IMR-90 (cell line): ENCODE results near the gene UNC13C. TPM values are rescaled to one million over a fixed set of nuclear protein-coding genes. Genes with fewer than 3 reads are reported as not detected.

Source experiments
- ATAC-seq: fragments of 200-7000 bp; cut with Tn5 transposase; 2 replicates; pipeline ENCODE4 v1.9.1; 2020; ENCODE audit warnings: low read depth, mild to moderate bottlenecking, moderate library complexity
- BruUV-seq: library from RNA; stranded (reverse); fragments of 400-500 nt; replicated peaks from 2 replicates; lab custom pipeline; 2021; lab: Mats Ljungman, UMichigan
- CTCF ChIA-PET: fragments of 300-600 bp; formaldehyde crosslinking; extraction: SDS; loops from one replicate; lab custom pipeline; 2021; ENCODE audit warnings: antibody characterized with exemption; lab: Yijun Ruan, JAX
- POLR2A ChIA-PET: fragments of 300-600 bp; sonication (Branson Sonifier 250); formaldehyde crosslinking; loops from one replicate; lab custom pipeline; 2022; ENCODE audit warnings: antibody characterized with exemption; ENCODE audit not compliant: unreplicated experiment; lab: Charles Lee
- DNase-seq: peaks from one replicate; pipeline ENCODE4 v3.0.0; 2013
- H2AFZ ChIP-seq: replicated peaks from 2 replicates; pipeline ENCODE3; 2013; ENCODE audit warnings: low read length, mild to moderate bottlenecking; ENCODE audit not compliant: poor library complexity
- H2AK5ac ChIP-seq: 2 replicates; pipeline ENCODE4 v1.6.1; 2013; ENCODE audit warnings: low read depth, low read length, inconsistent platforms
- H2AK9ac ChIP-seq: replicated peaks from 2 replicates; pipeline ENCODE3; 2013; ENCODE audit warnings: mild to moderate bottlenecking, low read depth, low read length, moderate library complexity; ENCODE audit not compliant: poor library complexity
- H2BK120ac ChIP-seq: 2 replicates; pipeline ENCODE4 v1.6.1; 2013; ENCODE audit warnings: low read depth, low read length, inconsistent platforms
- H2BK15ac ChIP-seq: 3 replicates; pipeline ENCODE4 v1.6.1; 2013; ENCODE audit warnings: low read depth, low read length, inconsistent platforms
- H2BK20ac ChIP-seq: 2 replicates; pipeline ENCODE4 v1.6.1; 2013; ENCODE audit warnings: low read depth, mild to moderate bottlenecking, inconsistent platforms, low read length, moderate library complexity
- H2BK5ac ChIP-seq: 2 replicates; pipeline ENCODE4 v1.6.1; 2013; ENCODE audit warnings: mild to moderate bottlenecking, low read depth, low read length, inconsistent platforms; ENCODE audit not compliant: poor library complexity, severe bottlenecking
- H3K14ac ChIP-seq: replicated peaks from 2 replicates; pipeline ENCODE4 v1.6.1; 2013; ENCODE audit warnings: low read depth, low read length, inconsistent platforms
- H3K18ac ChIP-seq: 2 replicates; pipeline ENCODE4 v1.6.1; 2013; ENCODE audit warnings: low read depth, low read length, control low read depth
- H3K23ac ChIP-seq: 2 replicates; pipeline ENCODE4 v1.6.1; 2013; ENCODE audit warnings: low read depth, low read length, inconsistent platforms
- H3K27ac ChIP-seq: 2 replicates; pipeline ENCODE4 v1.5.1; 2013; ENCODE audit warnings: mild to moderate bottlenecking, control low read depth, low read length; ENCODE audit not compliant: insufficient read depth
- H3K27me3 ChIP-seq: 2 replicates; pipeline ENCODE4 v1.6.1; 2013; ENCODE audit warnings: low read length; ENCODE audit not compliant: control insufficient read depth, insufficient read depth
- H3K36me3 ChIP-seq: 2 replicates; pipeline ENCODE4 v1.6.1; 2013; ENCODE audit warnings: low read length, mixed read lengths; ENCODE audit not compliant: control insufficient read depth, insufficient read depth
- H3K4ac ChIP-seq: 2 replicates; pipeline ENCODE4 v1.6.1; 2013; ENCODE audit warnings: low read depth, low read length, inconsistent platforms
- H3K4me1 ChIP-seq: 2 replicates; pipeline ENCODE4 v1.6.1; 2013; ENCODE audit warnings: low read length, mixed read lengths; ENCODE audit not compliant: control insufficient read depth, insufficient read depth
- H3K4me2 ChIP-seq: 2 replicates; pipeline ENCODE4 v1.6.1; 2013; ENCODE audit warnings: low read depth, mild to moderate bottlenecking, control low read depth, low read length, moderate library complexity
- H3K4me3 ChIP-seq: 2 replicates; pipeline ENCODE4 v1.5.1; 2013; ENCODE audit warnings: low read depth, mild to moderate bottlenecking, control low read depth, low read length, moderate library complexity; ENCODE audit not compliant: insufficient read depth
- H3K56ac ChIP-seq: 2 replicates; pipeline ENCODE4 v1.6.1; 2013; ENCODE audit warnings: low read length, inconsistent platforms; ENCODE audit not compliant: insufficient read depth; ENCODE audit errors: extremely low read depth
- H3K79me1 ChIP-seq, 2 experiments: 2 replicates each; pipeline ENCODE4 v1.6.1; 2013; ENCODE audit warnings: low read length in 2 of 2, inconsistent platforms in 1 of 2, low read depth in 1 of 2
- H3K9ac ChIP-seq: 2 replicates; pipeline ENCODE4 v1.6.1; 2013; ENCODE audit warnings: low read depth, low read length, control low read depth
- H3K9me1 ChIP-seq: 2 replicates; pipeline ENCODE4 v1.6.1; 2013; ENCODE audit warnings: low read length, inconsistent platforms; ENCODE audit not compliant: insufficient read depth
- H3K9me3 ChIP-seq: 2 replicates; pipeline ENCODE4 v1.6.1; 2013; ENCODE audit warnings: low read length; ENCODE audit not compliant: control insufficient read depth, insufficient read depth
- H4K20me1 ChIP-seq: 2 replicates; pipeline ENCODE4 v1.6.1; 2013; ENCODE audit warnings: low read length, inconsistent platforms; ENCODE audit not compliant: insufficient read depth
- H4K5ac ChIP-seq: 2 replicates; pipeline ENCODE4 v1.6.1; 2013; ENCODE audit warnings: mild to moderate bottlenecking, low read depth, low read length, control low read depth
- H4K8ac ChIP-seq, 2 experiments: 2 replicates each; pipeline ENCODE4 v1.6.1; 2013; ENCODE audit warnings: low read depth in 2 of 2, low read length in 2 of 2, control low read depth in 1 of 2, inconsistent platforms in 1 of 2
- H4K91ac ChIP-seq: 2 replicates; pipeline ENCODE4 v1.6.1; 2013; ENCODE audit warnings: low read depth, low read length, inconsistent platforms; ENCODE audit not compliant: insufficient read depth
- BHLHE40 ChIP-seq: fragments of 150-350 bp; IDR thresholded peaks from 2 replicates; pipeline ENCODE4 v1.6.1; 2016; ENCODE audit warnings: mild to moderate bottlenecking, low read depth, low read length
- MAFK ChIP-seq: IDR thresholded peaks from 2 replicates; pipeline ENCODE4 v1.6.1; 2012; ENCODE audit warnings: low read depth, low read length, improper control_type of control experiment
- MAZ ChIP-seq: IDR thresholded peaks from 2 replicates; pipeline ENCODE4 v1.6.1; 2012; ENCODE audit warnings: low read depth, mild to moderate bottlenecking, low read length, improper control_type of control experiment, moderate library complexity, borderline replicate concordance
- RAD21 ChIP-seq: IDR thresholded peaks from 2 replicates; pipeline ENCODE4 v1.6.1; 2012; ENCODE audit warnings: low read length, improper control_type of control experiment
- RCOR1 ChIP-seq: IDR thresholded peaks from 2 replicates; pipeline ENCODE4 v1.6.1; 2012; ENCODE audit warnings: mild to moderate bottlenecking, low read length, improper control_type of control experiment; ENCODE audit not compliant: insufficient replicate concordance
- WGBS, 2 experiments: methylation state at CpG; one replicate each; pipeline versions ENCODE4 v1.1.5 to v1.1.7; 2013; ENCODE audit warnings: missing lambda C conversion rate in 2 of 2; ENCODE audit not compliant: insufficient read length in 1 of 2; ENCODE audit errors: extremely low coverage in 2 of 2; 5-methylcytosine and 5-hydroxymethylcytosine counted together
- dilution Hi-C: fragments of 300-500 bp; cut with HindIII; formaldehyde crosslinking; loops from one replicate; pipeline ENCODE4 v1.14.3; 2018; ENCODE audit warnings: low sequenced_read_pairs; ENCODE audit not compliant: unreplicated experiment
- in situ Hi-C: fragments of 300-500 bp; cut with MboI; formaldehyde crosslinking; loops from 3 replicates; pipeline ENCODE4 v1.14.3; 2019; ENCODE audit warnings: low sequenced_read_pairs, inconsistent platforms, mixed read lengths
- intact Hi-C: fragments of 100-400 bp; cut with micrococcal nuclease; formaldehyde crosslinking; loops from 2 replicates; pipeline ENCODE4 v1.10.0; 2022
- polyA plus RNA-seq, 3 experiments: library from polyadenylated mRNA; depleted of rRNA; stranded (reverse); fragments of >200 nt; gene quantifications; 2 replicates each; pipeline ENCODE4 v1.2.3, GENCODE V29; 2012; ENCODE audit warnings: low replicate concordance in 1 of 3
- total RNA-seq: library from RNA; depleted of rRNA; stranded (reverse); fragments of >200 nt; gene quantifications from 2 replicates; pipeline ENCODE4 v1.2.3, GENCODE V29; 2012

The UNC13C gene
- total and polyA plus RNA-seq, 2 of the 4 experiments (the other 2 are of a cell fraction), result not detected

DNA sequence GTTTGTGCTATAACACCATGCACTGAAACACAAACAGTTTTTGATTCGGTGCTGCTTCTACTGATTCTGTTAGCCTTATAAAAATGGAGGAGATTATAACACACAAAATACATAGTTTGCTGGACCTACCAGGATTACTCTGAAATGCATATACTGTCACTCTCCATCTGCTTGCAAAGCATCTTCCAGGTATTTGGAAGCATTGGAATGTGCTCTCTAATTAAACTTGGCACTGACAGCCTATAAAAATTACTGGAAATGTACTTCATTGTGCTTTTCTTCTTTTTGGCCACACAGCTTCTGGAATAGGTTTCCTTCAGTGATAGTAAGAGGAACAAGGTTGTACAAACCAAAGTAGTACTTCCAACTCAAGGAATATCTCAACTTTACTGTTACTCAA lies 376.1 kb downstream of the UNC13C start:
- H4K91ac ChIP-seq, result no peak overlapping the region
- H3K9me1 ChIP-seq, result no peaks in the 10 kb centered on the region
- H3K27ac ChIP-seq, result no peak overlapping the region
- no peak overlapping the region for H2BK15ac ChIP-seq
- no peaks in the 10 kb centered on the region for H4K20me1 ChIP-seq
- H3K23ac ChIP-seq, result no peak overlapping the region
- no peak overlapping the region for H2AK9ac ChIP-seq
- no peaks in the 10 kb centered on the region for H3K4me1 ChIP-seq
- in situ Hi-C loops (no loop called here), intact Hi-C loops (no loop called here), dilution Hi-C loops (no loop called here)
- no peak overlapping the region for H4K5ac ChIP-seq
- H2BK20ac ChIP-seq, result no peak overlapping the region
- ChIA-PET CTCF (no interaction called here), POLR2A (no interaction called here)
- H3K36me3 ChIP-seq, result no peaks in the 10 kb centered on the region
- no peak overlapping the region for H2BK120ac ChIP-seq
- H3K27me3 ChIP-seq, result no peaks in the 10 kb centered on the region
- no peak overlapping the region for H2AFZ ChIP-seq
- ATAC-seq (no peak), DNase-seq (no peak)
- H3K9ac ChIP-seq, result no peak overlapping the region
- no peak overlapping the region for H3K18ac ChIP-seq
- no peaks in the 10 kb centered on the region for H3K79me1 ChIP-seq
- H3K4ac ChIP-seq, result no peak overlapping the region
- no peak overlapping the region for H3K4me3 ChIP-seq
- H2AK5ac ChIP-seq, result no peak overlapping the region
- no peak for TF ChIP-seq RAD21
- TF ChIP-seq MAZ, result no peak
- TF ChIP-seq MAFK, result no peak
- no peak for TF ChIP-seq RCOR1
- TF ChIP-seq BHLHE40, result no peak
- H3K56ac ChIP-seq, result no peak overlapping the region
- no CpG with 5 or more reads among the region's 1 CpG for WGBS, 2 experiments
- no peak overlapping the region for H3K14ac ChIP-seq
- no peak overlapping the region for H2BK5ac ChIP-seq
- no peak overlapping the region for H4K8ac ChIP-seq
- H3K9me3 ChIP-seq, result peaks cover 4% of the 10 kb centered on the region; the same call in 1 of the 2 replicates
- no peak overlapping the region for H3K4me2 ChIP-seq
- BruUV-seq, result no TSS peak
